NCI-H510A treated with DMSO at 0.1 percent for 48 hours (cell line): Measurements from ENCODE around the gene HEY2.
A peak's percentile ranks its signal among the peaks of the same experiment; 100 is the strongest.
"Not testable (repeated sequence)": the region's sequence is repeated elsewhere in the genome, so short reads cannot be mapped to it uniquely, and the experiment has no call there.

Source experiments
- DNase-seq: peaks from one replicate; lab custom pipeline; 2025; lab: John Stamatoyannopoulos, UW

Gene HEY2

GRCh38 chr6:125769147-125769783 is 19.8 kb downstream of the HEY2 start:
- no peak for DNase-seq

GRCh38 chr6:125773387-125774341 is 24.2 kb downstream of the HEY2 start:
- DNase-seq: no peak

GRCh38 chr6:125776107-125776826 is 26.8 kb downstream of the HEY2 start:
- not testable (repeated sequence) for DNase-seq

GRCh38 chr6:125779924-125780539 is 30.6 kb downstream of the HEY2 start:
- DNase-seq: peak; percentile 91

- peak; percentile 80 for DNase-seq
Observed at GRCh38 chr6:125780540-125781313, 31.3 kb downstream of the HEY2 start.

GRCh38 chr6:125781314-125781868 is 32.0 kb downstream of the HEY2 start:
- DNase-seq: peak; percentile 24

- no peak for DNase-seq
Observed at GRCh38 chr6:125784365-125784764, 34.9 kb downstream of the HEY2 start.

GRCh38 chr6:125787791-125788190 is 38.4 kb downstream of the HEY2 start:
- DNase-seq: no peak

- DNase-seq: peak; percentile 54
Observed at GRCh38 chr6:125789167-125789566, 39.7 kb downstream of the HEY2 start.

GRCh38 chr6:125789576-125790357 is 40.3 kb downstream of the HEY2 start:
- DNase-seq: peak; percentile 55

GRCh38 chr6:125790358-125791150 is 41.1 kb downstream of the HEY2 start, which contains the start of gene NCOA7:
Gene NCOA7, plus strand, starts transcription at chr6:125790960. Its CDS starts 24,395 bp downstream, at chr6:125815355.
- DNase-seq: peak; percentile 43

- peak; percentile 55 for DNase-seq
Observed at GRCh38 chr6:125791151-125791819, 41.9 kb downstream of the HEY2 start.

- no peak for DNase-seq
Observed at GRCh38 chr6:125791820-125792165, 42.4 kb downstream of the HEY2 start.

GRCh38 chr6:125792172-125792571 is 42.7 kb downstream of the HEY2 start:
- DNase-seq: no peak

GRCh38 chr6:125792680-125793079 is 43.2 kb downstream of the HEY2 start:
- no peak for DNase-seq

- no peak for DNase-seq
Observed at GRCh38 chr6:125793280-125793679, 43.8 kb downstream of the HEY2 start.

- no peak for DNase-seq
Observed at GRCh38 chr6:125793863-125794262, 44.4 kb downstream of the HEY2 start.

GRCh38 chr6:125794342-125795137 is 45.1 kb downstream of the HEY2 start:
- DNase-seq: no peak
